Parathyroid adenoma (tissue), 2 donors: ENCODE measurements around the gene PGLYRP4.

Experiments used
- H2AFZ ChIP-seq: fragments of 300-600 bp; sonication (generic); one replicate; pipeline ENCODE4 v1.7.0; 2017; ENCODE audit warnings: antibody characterized with exemption, mild to moderate bottlenecking
- H3K27ac ChIP-seq: fragments of 300-600 bp; sonication (generic); one replicate; pipeline ENCODE4 v1.7.0; 2017
- H3K27me3 ChIP-seq: fragments of 300-600 bp; sonication (generic); one replicate; pipeline ENCODE4 v1.7.0; 2017; ENCODE audit warnings: low read length; ENCODE audit not compliant: control insufficient read depth, insufficient read depth
- H3K36me3 ChIP-seq: fragments of 300-600 bp; sonication (generic); one replicate; pipeline ENCODE4 v1.7.0; 2017; ENCODE audit warnings: low read length; ENCODE audit not compliant: control insufficient read depth, insufficient read depth
- H3K4me1 ChIP-seq: fragments of 300-600 bp; sonication (generic); one replicate; pipeline ENCODE4 v1.7.0; 2017; ENCODE audit warnings: control low read depth
- H3K4me2 ChIP-seq: fragments of 300-600 bp; sonication (generic); one replicate; pipeline ENCODE4 v1.7.0; 2017; ENCODE audit warnings: low read length
- H3K4me3 ChIP-seq: fragments of 300-600 bp; sonication (generic); one replicate; pipeline ENCODE4 v1.7.0; 2017; ENCODE audit warnings: low read depth, low read length
- H3K79me2 ChIP-seq: fragments of 300-600 bp; sonication (generic); one replicate; pipeline ENCODE4 v1.7.0; 2017; ENCODE audit warnings: control low read depth
- H3K9ac ChIP-seq: fragments of 300-600 bp; sonication (generic); one replicate; pipeline ENCODE4 v1.7.0; 2017; ENCODE audit warnings: mild to moderate bottlenecking
- H3K9me3 ChIP-seq: fragments of 300-600 bp; sonication (generic); one replicate; pipeline ENCODE4 v1.7.0; 2017; ENCODE audit warnings: low read length; ENCODE audit not compliant: control insufficient read depth
- TF ChIP-seq, protein P1 (sequence below): fragments of 300-600 bp; sonication (generic); IDR thresholded peaks from one replicate; pipeline ENCODE4 v1.7.0; 2017; ENCODE audit warnings: antibody characterized with exemption, mild to moderate bottlenecking
- donor health status: primary hyperparathyroidism.

The PGLYRP4 gene

DNA sequence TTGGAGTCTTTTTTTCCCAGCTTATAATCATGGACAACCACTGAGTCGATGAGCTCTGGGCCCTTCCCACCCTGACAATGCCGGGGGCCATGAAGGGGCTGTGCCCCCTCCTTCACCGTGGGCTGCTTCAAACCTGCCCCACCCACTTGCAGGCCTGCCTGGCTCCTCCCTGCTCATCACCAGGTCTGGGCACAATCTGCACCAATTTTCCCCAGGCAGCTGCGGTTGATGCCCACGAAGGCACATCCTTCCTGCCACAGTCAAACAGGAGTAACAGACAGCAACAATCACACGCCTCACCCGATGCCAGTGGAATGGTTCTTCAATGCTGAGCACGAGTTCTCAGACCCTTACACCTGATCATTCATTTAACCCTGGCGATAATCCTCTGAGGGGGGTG, 54.8 kb downstream of the PGLYRP4 start:
- Histone ChIP-seq H3K27me3 (no peaks in the 10 kb centered on the region), H3K9me3 (no peaks in the 10 kb centered on the region), H3K36me3 (no peaks in the 10 kb centered on the region), H3K4me1 (no peaks in the 10 kb centered on the region), H3K9ac (no peak overlapping the region), H3K79me2 (no peaks in the 10 kb centered on the region), H3K4me2 (no peak overlapping the region), H3K4me3 (no peak overlapping the region), H2AFZ (no peak overlapping the region), H3K27ac (no peak overlapping the region)
- TF ChIP-seq, protein P1, sequence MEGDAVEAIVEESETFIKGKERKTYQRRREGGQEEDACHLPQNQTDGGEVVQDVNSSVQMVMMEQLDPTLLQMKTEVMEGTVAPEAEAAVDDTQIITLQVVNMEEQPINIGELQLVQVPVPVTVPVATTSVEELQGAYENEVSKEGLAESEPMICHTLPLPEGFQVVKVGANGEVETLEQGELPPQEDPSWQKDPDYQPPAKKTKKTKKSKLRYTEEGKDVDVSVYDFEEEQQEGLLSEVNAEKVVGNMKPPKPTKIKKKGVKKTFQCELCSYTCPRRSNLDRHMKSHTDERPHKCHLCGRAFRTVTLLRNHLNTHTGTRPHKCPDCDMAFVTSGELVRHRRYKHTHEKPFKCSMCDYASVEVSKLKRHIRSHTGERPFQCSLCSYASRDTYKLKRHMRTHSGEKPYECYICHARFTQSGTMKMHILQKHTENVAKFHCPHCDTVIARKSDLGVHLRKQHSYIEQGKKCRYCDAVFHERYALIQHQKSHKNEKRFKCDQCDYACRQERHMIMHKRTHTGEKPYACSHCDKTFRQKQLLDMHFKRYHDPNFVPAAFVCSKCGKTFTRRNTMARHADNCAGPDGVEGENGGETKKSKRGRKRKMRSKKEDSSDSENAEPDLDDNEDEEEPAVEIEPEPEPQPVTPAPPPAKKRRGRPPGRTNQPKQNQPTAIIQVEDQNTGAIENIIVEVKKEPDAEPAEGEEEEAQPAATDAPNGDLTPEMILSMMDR = no peak

DNA sequence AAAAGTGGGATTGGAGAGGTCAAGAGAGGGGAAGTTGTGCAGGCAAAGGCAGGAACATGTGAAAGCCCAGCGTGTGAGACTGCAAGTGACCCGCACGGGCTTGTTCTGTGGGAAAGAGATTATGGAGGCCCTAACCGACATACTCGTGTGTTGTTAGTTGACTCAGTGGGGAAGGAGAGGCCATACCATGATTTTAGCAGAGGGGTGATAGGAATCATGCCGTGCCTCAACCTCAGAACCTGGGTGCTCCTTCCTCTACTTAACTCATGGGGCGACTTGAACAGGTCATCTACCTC, 55.2 kb downstream of the PGLYRP4 start:
- Histone ChIP-seq H3K4me2 (no peak overlapping the region), H2AFZ (no peak overlapping the region), H3K27me3 (no peaks in the 10 kb centered on the region), H3K79me2 (no peaks in the 10 kb centered on the region), H3K4me3 (no peak overlapping the region), H3K27ac (no peak overlapping the region), H3K4me1 (no peaks in the 10 kb centered on the region), H3K9ac (no peak overlapping the region), H3K36me3 (no peaks in the 10 kb centered on the region), H3K9me3 (no peaks in the 10 kb centered on the region)
- TF ChIP-seq, protein P1 = no peak

DNA sequence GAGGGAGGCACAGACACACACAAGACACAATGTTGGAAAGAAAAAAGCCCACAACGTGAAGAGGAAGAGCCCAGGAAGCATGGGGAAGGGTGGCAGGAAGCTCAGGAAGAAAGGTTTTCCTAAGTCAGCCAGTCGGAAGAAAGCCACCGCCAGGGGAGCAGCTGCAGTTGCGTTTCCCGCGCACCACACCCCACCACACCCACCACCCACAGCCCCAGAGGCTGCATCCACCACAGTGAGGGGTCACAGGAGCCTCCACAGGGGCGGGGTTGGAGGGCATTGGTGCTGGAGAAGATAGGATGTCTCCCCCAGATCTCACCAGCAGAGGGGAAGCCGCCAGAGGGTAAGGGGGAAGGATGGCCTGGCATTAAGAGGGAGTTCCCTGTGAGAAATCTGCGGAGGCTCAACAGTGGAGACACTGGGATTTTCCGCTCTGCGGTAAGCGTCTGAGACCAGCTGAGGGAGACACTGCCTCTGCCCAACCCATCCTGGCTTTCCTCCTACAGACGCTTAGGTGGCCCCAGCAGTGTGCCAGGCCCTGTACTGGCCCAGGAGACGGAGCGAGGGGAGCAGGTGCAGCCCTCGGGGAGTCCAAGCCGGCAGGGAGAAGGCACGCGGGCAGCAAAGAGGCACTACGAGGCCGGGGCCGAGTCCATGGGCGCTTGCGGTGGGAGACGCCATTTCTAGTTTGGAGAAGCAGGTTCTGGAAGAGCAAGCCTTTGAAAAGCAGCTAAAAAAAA, 55.7 kb downstream of the PGLYRP4 start:
- Histone ChIP-seq H3K9ac (no peak overlapping the region), H2AFZ (no peak overlapping the region), H3K27ac (no peak overlapping the region), H3K4me2 (no peak overlapping the region), H3K36me3 (no peaks in the 10 kb centered on the region), H3K9me3 (no peaks in the 10 kb centered on the region), H3K4me3 (no peak overlapping the region), H3K4me1 (no peaks in the 10 kb centered on the region), H3K79me2 (no peaks in the 10 kb centered on the region), H3K27me3 (no peaks in the 10 kb centered on the region)
- TF ChIP-seq, protein P1 = no peak

DNA sequence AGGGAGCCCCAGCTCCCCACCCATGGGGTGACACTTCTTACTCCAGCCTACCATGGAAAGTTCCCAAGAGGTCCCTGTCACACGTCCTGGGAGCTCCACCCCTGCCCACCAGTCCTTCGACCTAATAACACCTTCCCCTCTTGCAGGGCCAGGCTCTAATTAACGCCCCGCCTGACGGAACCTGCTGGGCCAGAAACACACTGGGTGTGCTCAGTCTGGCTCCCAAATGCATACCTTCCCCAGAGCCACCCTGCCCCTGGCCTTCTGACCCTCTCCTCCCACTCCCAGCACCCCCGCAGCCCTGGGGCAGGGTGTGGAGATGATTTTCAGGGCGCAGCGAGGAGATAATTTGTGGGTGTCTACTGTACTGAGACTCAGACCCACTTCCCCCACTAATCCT, 56.5 kb downstream of the PGLYRP4 start:
- H3K4me2 ChIP-seq = no peak overlapping the region
- TF ChIP-seq, protein P1 = no peak

DNA sequence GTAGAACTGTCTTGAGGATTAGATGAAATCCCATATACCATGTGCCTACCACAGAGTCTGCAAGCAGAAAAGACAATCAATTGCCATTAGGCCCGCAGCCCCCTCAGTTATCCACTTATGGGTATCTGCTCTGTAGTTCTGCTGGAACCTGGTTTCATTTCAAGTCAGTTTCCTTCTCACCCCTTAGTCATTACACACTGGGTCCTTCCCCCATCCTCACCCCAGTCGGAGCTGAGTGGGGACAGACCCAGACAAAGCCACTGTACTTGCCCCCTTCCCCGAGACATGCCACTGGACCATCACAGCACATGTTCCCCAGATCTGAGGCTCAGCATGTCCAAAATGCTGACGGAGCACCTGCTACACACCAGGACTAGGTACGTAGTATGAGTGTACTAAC, 57.1 kb downstream of the PGLYRP4 start:
- H3K9me3 ChIP-seq = no peaks in the 10 kb centered on the region
- H3K4me3 ChIP-seq = no peak overlapping the region
- H3K79me2 ChIP-seq = no peaks in the 10 kb centered on the region
- H3K36me3 ChIP-seq = no peaks in the 10 kb centered on the region
- no peaks in the 10 kb centered on the region for H3K27me3 ChIP-seq
- no peak overlapping the region for H3K9ac ChIP-seq
- H2AFZ ChIP-seq = no peak overlapping the region
- H3K27ac ChIP-seq = no peak overlapping the region
- H3K4me1 ChIP-seq = no peaks in the 10 kb centered on the region
- H3K4me2 ChIP-seq = no peak overlapping the region
- TF ChIP-seq, protein P1 = no peak

More for the DNA sequence above, 56.5 kb downstream of the PGLYRP4 start:
- Histone ChIP-seq H3K9ac (no peak overlapping the region), H3K27ac (no peak overlapping the region), H3K79me2 (no peaks in the 10 kb centered on the region), H2AFZ (no peak overlapping the region), H3K36me3 (no peaks in the 10 kb centered on the region), H3K4me1 (no peaks in the 10 kb centered on the region), H3K4me3 (no peak overlapping the region), H3K27me3 (no peaks in the 10 kb centered on the region), H3K9me3 (no peaks in the 10 kb centered on the region)
